Esophagus mucosa (tissue), 1 donor: Measurements from ENCODE around the gene LSM3. TPM values are rescaled to one million over a fixed set of nuclear protein-coding genes. Genes with fewer than 3 reads are reported as not detected.
A peak's percentile ranks its signal among the peaks of the same experiment; 100 is the strongest.

Experiments
- ATAC-seq: fragments of 200-7000 bp; cut with Tn5 transposase; one replicate; pipeline ENCODE4 v1.9.1; 2020
- total RNA-seq: library from RNA; stranded (reverse); gene quantifications from one replicate; pipeline ENCODE4 v1.2.4, GENCODE V29; 2023
- donor health status: DM: yes; HTN: yes; CAD: no.

The LSM3 gene
- total RNA-seq, 1 donor from 2014 or later: 10.3 TPM

DNA sequence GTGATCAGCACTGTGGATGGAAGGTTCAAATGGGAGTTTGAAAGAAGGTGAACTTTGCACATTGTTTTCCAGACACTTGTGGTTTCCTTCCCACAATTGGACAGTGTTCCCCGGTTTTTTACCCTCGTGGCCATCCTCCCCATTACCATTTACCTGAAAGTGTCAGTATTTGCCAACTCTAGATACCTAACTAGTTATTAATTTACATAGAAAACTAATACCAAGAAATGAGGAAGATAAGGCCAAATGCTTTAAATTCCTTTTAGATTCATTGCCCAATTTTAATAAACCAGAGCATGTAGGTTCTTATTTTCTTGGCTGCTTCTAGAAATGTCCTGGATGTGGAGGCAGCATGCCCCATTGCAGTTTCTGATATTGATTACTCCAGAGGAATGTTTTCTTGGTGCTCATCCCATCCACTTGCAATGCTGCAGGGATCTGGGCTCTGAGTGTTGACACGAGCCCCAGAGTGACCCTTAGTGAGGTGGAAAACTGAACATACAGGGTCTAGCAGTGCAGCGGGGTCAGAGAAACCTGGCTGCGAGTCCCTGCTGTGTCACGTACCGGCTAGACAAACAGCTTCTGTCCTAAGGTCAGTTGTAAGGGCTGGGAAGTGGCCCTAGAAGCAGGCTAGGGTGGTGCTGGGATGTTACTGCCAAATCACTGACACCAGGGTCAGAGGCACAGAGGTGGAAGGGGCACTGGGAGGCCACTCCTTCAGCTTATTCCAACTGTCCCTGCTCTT is 23.5 kb downstream of the LSM3 start:
- ATAC-seq: no peak

DNA sequence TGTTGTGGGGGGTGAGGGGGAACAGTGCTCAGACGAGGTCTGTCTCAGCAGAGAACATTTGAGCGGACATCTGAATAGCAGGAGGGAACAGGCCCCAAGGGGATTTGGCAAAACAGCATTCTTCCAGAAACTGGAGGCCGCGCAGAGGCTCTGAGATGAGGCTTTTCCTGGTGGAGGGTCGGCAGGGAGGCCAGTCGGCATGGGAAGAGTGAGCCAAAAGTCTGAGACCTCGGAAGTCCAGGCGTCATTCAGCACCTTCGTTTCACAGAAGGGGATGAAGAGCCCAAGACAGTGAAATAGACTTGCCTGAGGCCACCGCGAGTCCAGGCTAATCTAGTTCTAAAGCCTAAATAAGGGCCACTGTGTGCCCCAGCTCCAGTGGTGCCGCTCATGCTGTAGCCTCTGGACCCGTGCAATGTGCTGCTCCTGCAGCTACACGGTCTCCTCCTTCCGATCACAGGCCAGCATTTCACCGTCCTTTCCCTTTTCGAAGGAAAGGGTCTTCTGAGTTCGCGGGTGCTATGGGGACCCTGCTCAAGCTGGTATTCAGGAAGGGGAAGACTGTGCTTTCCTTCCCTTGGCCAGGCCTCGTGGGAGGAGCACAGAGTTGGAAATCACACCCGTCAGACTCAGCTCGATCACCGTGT is 24.4 kb downstream of the LSM3 start:
- no peak for ATAC-seq

DNA sequence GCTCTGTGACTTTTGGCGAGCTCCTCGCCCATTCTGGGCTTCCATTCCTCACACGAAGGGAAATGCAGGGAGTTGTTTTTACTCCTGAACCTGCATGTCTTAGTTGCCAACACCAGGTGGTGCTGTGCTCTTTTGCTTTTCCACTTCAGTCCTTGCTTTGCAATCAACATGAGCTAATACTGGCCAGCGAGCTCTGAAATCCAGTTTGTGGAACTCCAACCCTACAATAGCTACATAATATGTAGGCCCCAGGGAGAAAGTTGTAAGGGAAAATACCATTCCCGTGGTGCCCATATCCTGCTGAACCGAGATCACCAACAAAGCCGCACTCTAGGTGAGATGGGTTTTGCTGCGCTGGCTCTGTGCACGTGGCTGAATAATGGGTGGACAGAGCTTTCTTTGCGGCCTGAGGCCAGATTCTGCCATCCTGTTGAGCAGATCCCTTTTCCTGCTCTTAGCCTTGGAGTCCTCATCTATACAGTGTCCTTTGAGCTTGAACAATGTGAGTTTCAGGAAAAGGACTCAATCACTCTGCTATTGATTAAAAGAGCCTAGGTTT is 25.0 kb downstream of the LSM3 start:
- ATAC-seq: peak; percentile 72

DNA sequence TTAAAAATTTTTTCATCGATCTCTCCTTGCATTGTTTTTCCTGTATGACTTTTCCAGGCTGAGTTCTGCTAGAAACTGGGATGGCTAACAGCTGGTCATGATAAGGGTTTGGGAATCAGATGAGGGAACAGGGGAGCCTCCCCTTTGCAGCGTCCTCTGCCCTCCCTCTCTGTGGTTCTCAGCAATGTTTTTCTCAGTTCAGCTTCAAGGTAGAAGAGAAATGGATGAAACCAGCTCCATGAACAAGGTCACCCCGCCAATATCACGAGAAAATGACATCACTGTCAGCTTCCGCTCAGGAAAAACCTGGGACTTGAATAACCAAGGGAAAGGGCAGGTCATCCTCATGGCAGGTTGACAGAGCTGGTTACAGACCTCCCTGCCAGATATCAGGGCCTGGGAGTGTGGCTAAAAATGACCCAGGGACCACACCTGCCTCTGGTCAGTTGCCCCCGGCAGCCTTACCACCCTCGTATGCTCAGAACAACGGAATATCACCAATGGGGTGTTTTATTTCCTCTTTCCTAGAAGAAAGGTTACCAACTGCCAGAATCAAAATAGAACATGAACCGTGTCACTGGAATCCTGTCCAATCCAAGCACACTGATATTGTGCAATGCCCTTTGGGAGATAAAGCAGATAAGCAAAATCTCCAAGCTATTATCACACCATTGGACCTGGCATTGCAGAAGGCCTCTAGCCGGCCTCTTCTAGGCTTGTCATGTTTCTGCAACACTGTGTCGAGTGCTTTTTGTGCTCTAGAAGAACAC is 26.1 kb downstream of the LSM3 start:
- no peak for ATAC-seq

DNA sequence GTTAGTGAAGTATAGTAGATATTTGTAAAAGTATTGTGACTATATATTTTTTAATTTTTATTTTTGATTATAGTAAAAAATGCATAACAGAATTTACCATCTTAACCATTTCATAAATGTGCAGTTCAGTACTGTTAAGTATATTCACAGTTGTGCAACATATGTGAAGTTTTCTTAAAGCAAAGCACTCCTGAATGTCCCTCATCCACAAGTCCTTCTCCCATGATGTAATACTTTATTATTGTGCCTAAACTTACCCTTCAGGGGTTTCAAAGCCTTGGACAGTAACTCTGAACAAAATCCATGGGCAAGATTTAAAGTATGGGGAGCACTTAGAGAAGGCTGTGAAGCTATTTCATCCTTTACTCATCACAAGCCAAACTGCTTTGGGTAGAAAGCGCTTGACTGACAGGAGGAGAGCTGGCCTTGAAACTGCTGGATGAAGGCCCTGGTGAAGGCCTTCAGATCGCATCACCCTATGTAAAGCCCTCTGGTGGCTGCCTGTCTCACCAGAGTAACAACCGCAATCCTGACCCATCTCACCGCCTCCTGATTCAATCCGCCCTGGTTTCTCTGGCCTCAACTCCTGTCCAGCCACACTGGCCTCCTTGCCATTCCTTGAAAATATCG is 28.0 kb downstream of the LSM3 start:
- ATAC-seq: no peak

DNA sequence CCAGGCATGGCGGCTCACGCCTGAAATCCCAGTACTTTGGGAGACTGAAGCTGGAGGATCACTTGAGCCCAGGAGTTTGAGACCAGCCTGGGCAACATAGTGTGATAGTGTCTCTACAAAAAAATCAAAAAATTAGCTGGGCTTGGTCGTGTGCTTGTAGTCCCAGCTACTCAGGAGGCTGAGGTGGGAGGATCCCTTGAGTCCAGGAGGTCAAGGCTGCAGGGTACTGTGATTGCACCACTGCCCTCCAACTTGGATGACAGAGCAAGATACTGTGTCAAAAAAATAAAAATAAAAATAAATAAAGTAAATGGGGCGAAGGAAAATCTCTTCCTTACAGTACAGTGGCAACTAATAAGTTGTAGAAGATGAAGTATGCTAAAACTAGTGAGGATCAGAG is 29.6 kb downstream of the LSM3 start:
- ATAC-seq: no peak

DNA sequence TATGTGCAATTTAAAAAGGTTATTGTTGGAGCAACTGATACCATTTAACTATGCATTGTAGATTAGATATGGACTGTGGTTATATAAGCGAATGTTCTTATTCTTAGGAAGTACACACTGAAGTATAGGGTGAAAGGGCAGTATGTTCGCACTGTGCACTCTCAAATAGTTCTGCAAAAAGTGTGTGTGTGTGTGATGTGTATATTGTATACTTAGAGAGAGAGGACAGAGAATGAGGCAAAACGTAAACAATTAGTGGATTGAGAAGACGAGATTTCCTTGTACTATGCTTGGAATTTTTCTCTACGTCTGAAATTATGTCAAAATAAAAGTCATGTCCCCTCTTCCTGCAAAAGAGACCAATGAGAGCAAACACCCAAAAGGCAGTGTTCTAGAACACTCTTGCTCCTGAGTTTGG is 30.4 kb downstream of the LSM3 start:
- ATAC-seq: no peak

DNA sequence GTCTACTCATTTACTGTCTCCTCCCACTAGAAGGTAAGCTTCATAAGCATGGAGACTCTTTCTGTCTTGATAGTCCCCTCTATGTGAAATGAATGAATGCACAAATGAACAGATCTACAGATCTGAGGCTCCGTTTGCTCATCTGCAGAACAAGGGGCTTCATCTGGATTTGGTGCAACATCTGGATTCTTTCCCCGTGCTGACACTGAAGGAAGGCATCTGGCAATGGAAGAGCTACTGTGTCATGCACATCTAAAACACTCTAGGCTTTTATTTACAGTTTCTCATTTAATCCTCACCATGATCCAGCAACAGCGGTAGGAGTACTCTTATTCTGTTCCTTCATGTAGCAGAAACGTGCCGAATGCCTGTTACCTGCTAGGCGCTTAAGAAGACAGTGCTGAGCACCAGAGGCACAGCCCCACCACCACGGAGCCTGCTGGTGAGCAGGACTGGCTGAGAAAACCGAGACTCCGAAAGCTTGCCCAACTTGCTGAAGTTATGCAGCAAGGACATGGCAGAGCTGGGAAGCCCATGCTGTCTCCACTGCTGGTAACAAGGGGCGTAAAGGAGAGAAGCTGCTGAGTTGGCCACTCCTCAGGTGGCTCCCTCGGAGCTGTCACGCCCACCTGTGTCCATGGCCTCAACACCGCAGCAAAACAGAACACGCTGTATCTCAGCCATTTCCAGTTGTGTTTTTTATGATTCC is 31.1 kb downstream of the LSM3 start:
- no peak for ATAC-seq

DNA sequence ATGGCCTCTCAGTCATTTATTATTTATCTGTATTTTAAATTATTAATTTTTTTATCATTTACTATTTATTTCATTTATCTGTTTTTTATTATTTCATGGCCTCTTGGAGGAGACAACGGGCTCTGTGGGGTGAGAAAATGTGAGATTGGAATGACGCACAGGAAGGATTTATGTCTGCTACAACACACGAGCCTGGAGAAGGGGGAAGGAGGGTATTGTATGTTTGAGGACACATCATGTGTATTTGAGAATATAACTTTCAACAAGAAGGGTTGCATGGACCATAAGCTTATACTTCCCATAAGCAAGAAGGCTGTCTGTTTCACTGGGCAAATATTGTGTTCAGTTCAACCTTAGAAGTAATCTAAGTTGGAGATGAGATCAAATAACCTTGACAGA is 31.7 kb downstream of the LSM3 start:
- no peak for ATAC-seq

DNA sequence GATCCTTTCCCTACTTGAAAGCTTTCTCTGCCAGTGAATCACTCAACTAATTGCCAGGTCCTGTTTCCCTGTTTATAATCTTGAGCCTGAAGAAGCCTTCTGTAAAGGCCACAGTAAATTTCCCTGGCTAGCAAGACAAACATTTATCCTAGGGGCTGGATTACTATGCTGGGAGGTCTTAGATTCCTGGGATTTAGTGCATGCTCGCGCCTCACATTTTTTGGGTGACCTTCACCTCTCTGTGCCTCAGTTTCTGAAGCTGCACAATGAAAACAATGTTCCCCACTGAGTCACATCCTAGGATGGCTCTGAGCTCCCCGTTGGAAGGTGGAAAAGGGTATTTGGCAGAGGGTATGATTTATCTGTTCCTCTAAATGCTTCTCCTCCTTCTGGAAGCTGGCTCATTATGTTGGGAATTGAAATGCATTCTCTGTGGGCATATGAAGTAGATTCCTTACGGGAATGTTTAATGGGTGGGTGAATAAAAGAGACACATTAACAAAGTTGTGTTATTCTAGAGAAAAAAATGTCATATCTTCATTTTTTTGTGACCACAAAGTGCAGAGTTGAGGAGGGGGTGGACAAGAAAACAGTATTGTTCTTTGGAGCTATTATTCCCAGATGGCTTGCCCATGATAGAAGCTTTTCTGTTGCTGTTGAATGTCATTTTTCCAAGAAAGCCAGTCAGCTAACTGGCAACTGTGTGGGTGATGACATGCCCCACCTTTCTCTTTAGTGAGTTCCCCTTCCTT is 32.4 kb downstream of the LSM3 start:
- ATAC-seq: no peak

DNA sequence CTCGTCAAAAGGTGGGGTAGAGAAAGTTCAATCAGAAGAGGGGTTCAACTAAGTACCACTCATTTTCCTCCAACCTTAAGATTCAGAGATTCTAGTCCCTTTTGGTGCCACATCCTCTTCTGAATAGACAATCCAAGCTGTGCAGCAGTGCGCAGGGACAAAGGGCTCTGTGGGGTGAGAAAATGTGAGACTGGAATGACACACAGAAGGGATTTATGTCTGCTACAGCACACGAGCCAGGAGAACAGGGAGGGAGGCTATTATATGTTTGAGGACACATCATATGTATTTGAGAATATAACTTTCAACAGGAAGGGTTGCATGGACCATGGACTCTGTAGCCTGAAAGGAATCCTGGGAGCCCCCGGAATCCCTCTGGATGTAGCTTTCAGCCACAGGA is 33.0 kb downstream of the LSM3 start:
- ATAC-seq: no peak

DNA sequence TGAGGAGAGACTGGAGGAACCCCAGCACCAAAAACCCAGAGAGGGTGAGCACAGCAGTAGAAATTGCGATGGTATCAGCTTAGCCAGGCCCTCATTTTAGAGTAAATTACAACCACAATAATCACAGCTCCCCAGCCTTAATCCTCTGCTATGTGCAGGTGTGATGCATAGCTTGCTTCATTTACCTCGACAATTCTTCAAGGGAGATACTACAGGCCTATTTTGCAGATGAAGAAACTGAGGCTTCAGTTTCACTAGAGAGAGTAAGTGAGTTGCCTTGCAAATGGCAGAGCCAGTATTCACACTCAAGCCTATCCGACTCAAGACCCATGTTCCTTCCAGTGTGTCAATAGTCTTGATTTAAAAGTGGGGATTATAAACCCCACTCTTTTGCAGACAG is 33.4 kb downstream of the LSM3 start:
- no peak for ATAC-seq

DNA sequence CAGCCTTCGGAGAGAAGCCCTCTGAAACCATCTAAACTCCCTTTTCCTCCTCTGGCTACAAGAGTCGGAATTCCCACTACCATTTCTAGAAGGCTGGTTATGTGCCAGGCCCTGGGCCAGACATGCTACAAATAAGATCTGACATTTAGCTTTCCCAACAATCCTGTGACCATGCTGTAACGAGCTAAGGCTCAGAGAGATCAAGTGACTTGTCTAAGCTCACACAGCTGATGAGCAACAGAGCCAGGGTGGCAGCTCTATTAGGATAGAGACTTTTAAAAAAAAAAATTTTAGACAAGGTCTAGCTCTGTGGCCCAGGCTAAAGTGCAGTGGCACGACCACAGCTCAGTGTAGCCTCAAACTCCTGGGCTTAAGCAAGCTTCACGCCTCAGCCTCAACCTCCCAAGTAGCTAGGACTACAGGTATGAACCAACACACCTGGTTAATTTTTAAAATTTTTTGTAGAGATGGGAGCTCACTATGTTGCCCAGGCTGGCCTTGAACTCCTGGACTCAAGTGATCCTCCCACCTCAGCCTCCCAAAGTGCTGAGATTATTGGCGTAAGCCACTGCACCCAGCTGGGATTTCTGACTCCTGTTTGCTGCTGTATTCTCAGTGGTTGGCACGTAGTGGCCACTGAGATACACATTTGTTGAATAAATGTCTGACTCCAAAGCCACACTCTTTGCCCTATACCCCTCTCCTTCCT is 34.6 kb downstream of the LSM3 start:
- no peak for ATAC-seq

DNA sequence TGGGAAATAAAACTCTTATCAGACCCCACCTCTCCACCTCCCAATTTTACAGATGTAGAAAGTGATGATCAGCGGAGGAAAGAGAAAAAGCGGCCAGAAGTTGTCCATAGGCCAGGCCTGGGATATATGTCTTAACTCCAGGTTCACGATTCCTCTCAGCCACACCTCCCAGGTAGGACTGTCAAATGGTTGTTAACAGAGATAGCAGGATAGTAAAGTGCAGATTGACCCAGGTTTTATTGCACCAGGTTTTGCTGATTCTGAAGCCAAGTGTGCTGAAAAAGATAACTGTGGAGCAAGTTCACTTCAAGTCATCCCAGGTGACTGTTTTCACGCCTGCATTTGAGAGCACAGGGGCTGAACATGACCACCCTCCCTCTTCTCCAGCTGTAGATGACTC is 36.1 kb downstream of the LSM3 start:
- no peak for ATAC-seq

DNA sequence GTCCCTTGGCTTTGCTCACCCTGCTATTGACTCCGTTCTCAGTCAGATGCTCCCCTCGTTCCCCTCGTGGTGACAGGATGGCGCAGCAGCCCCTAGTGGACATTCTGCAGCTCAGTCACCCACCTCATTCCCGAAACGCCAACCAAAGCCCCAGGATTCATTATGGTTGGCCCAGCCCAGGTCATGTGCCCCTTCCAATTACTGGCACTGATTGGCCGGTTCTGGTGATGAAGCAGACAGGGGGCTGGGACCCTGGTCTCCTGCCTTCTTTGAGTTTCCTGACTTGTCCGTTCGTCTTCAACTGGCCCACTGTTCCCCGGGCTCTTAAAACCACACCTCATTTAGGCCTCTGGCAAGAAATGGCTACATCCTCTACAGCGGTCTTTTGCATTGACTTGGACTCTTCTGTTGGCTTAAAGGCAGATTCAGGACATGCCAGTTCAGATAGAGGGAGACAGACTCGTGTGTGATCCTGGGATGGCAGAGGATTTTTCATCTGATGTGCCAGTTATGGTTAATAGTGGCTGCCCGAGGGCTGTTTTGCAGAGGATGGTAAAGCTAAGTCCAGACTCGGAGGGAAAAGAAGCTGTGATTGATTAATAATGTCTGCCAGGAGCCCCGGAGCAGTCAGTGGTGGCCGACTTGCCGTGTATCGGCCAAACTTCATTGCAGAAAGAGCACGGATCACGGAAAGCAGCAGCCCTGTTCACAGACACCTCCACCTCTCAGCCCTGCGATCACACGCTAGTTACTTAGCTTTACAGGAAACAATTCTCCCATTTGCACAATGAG is 37.8 kb downstream of the LSM3 start:
- ATAC-seq: peak; percentile 91

DNA sequence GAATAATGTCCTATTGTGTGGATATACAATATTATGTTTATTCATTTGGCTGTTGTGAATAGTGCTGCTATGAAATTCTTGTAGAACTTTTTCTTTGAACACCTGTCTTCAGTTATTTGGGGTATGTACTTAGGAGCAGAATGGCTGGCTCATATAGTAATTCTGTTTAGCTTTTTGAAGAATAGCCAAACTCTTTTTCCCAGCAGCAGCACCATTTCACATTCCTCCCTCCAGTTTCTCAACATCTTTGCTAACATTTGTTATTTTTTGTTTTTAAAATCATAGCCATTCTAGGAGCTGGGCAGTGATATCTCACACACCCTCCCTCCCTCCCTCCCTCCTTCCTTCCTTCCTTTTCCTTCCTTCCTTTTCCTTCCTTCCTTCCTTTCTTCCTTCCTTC is 39.7 kb downstream of the LSM3 start:
- ATAC-seq: no peak

DNA sequence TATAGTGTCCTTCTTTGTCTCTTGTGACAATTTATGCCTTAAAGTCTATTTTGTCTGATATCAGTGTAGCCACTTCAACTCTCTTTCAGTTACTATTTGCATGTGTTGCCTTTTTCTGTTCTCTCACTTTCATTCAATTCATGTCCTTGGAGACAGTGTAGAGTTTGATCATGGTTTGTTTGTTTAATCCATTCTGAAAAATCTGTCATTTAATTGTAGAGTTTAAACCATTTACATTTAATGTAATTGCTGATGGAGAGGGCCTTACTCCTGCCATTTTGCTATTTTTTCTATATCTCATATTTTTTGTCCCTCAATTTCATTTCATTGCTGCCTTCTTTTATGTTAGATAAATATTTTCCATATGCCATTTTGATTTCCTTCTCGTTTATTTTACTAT is 42.3 kb downstream of the LSM3 start:
- no peak for ATAC-seq

DNA sequence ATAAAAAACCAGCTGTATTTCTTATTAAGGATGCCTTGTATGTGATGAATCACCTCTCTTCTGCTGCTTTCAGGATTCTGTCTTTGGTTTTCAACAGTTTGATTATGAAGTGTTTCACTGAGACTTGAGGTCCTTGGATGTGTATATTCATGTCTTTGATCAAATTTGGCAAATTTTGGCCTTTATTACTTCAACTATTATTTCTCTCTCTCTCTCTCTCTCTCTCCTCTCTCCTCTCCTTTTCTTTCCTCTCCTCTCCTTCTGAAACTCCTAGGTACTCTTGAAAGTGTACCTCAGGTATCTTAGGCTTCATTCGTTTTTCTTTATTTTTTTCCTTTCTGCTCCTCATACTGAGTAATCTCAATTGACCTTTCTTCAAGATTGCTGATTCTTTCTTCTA is 43.3 kb downstream of the LSM3 start:
- ATAC-seq: no peak

DNA sequence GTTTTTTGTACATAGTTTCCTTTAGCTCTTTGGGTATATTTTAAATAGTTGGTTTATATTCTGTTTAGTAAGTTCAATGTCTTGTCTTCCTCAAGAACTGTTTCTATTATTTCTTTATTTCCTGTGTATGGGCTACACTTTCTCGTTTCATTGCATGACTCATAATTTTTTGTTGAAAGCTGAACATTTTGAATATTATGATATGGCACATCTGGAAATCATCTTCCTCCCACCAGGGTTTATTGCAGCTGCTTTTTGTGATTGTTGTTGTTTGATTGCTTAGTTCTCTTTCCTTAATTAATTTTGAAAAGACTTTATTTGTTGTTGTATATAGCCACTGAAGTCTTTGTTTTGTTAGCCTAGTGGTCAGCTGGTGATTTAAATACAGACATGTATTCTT is 43.8 kb downstream of the LSM3 start:
- no peak for ATAC-seq
